ENCODE data around the gene CEACAM16.
"Not testable (repeated sequence)": the region's sequence is repeated elsewhere in the genome, so short reads cannot be mapped to it uniquely, and the experiment has no call there.

CEACAM16 gene

GRCh38 chr19:44706506-44707236, 7.7 kb downstream of the CEACAM16 start:
- CTCF ChIA-PET, result interaction anchor here (0.9 to 1.1 kb wide), 2 partner anchors 17 to 64 kb away, joined by 3 to 5 read pairs; no protein-coding TSS in a partner anchor
- POLR2A ChIA-PET, result interaction anchor here (0.6 kb wide), 1 partner anchor 108 kb away, joined by 3 read pairs; no protein-coding TSS in a partner anchor
- DNase-seq (ENCODE audit: extremely low spot score), result no peak
- TF ChIP-seq PKNOX1 (IDR thresholded peaks at IDR 0.05) (no peak), ZNF384 (IDR thresholded peaks at IDR 0.05) (no peak), HDGF (IDR thresholded peaks at IDR 0.05; ENCODE audit: borderline replicate concordance) (no peak), LEF1 (IDR thresholded peaks at IDR 0.05; ENCODE audit: borderline replicate concordance) (no peak), SUZ12 (IDR thresholded peaks at IDR 0.05) (no peak), NFRKB (IDR thresholded peaks at IDR 0.05) (no peak), ARNT (IDR thresholded peaks at IDR 0.05) (no peak), SP1 (IDR thresholded peaks at IDR 0.05) (no peak), FOXA1 (IDR thresholded peaks at IDR 0.05) (no peak), TARDBP (IDR thresholded peaks at IDR 0.05) (no peak), ELF4 (IDR thresholded peaks at IDR 0.05) (no peak), BHLHE40 (IDR thresholded peaks at IDR 0.05; ENCODE audit: borderline replicate concordance) (no peak), FOXM1 (IDR thresholded peaks at IDR 0.05; ENCODE audit: borderline replicate concordance) (no peak), FOXK2 (IDR thresholded peaks at IDR 0.05) (no peak)

GRCh38 chr19:44707794-44708193, 8.8 kb downstream of the CEACAM16 start:
- POLR2A ChIA-PET, result no interaction called here
- no peak for DNase-seq (ENCODE audit: extremely low spot score)
- TF ChIP-seq ELF4 (IDR thresholded peaks at IDR 0.05) (no peak), FOXA1 (IDR thresholded peaks at IDR 0.05) (no peak), SUZ12 (IDR thresholded peaks at IDR 0.05) (no peak), FOXM1 (IDR thresholded peaks at IDR 0.05; ENCODE audit: borderline replicate concordance) (no peak), LEF1 (IDR thresholded peaks at IDR 0.05; ENCODE audit: borderline replicate concordance) (no peak), PKNOX1 (IDR thresholded peaks at IDR 0.05) (no peak), L3MBTL2 (conservative IDR thresholded peaks at IDR 0.05) (no peak), SP1 (IDR thresholded peaks at IDR 0.05) (no peak), ZNF384 (IDR thresholded peaks at IDR 0.05) (no peak)
- CTCF ChIA-PET, result interaction anchor here (0.5 kb wide), 1 partner anchor 22 kb away, joined by 3 read pairs; no protein-coding TSS in a partner anchor

- DNase-seq (ENCODE audit: extremely low spot score), result no peak
- TF ChIP-seq FOXM1 (IDR thresholded peaks at IDR 0.05; ENCODE audit: borderline replicate concordance) (no peak), LEF1 (IDR thresholded peaks at IDR 0.05; ENCODE audit: borderline replicate concordance) (no peak), TARDBP (IDR thresholded peaks at IDR 0.05) (no peak), FOXA1 (IDR thresholded peaks at IDR 0.05) (no peak), ZNF384 (IDR thresholded peaks at IDR 0.05) (no peak), ARNT (IDR thresholded peaks at IDR 0.05) (no peak), FOXK2 (IDR thresholded peaks at IDR 0.05) (no peak), L3MBTL2 (conservative IDR thresholded peaks at IDR 0.05) (no peak), PKNOX1 (IDR thresholded peaks at IDR 0.05) (no peak), BHLHE40 (IDR thresholded peaks at IDR 0.05; ENCODE audit: borderline replicate concordance) (no peak), ELF4 (IDR thresholded peaks at IDR 0.05) (no peak), NFRKB (IDR thresholded peaks at IDR 0.05) (no peak), SUZ12 (IDR thresholded peaks at IDR 0.05) (no peak), HDGF (IDR thresholded peaks at IDR 0.05; ENCODE audit: borderline replicate concordance) (no peak), SP1 (IDR thresholded peaks at IDR 0.05) (no peak), CTBP1 (IDR thresholded peaks at IDR 0.05; ENCODE audit: borderline replicate concordance) (no peak)
- POLR2A ChIA-PET, result no interaction called here
- CTCF ChIA-PET, result interaction anchor here (1.0 kb wide), 1 partner anchor 15 kb away, joined by 4 read pairs; no protein-coding TSS in a partner anchor
These were observed 10.0 kb downstream of the CEACAM16 start for GRCh38 chr19:44708940-44709339.

- CTCF ChIA-PET, result interaction anchor here (0.6 to 1.0 kb wide), 2 partner anchors 14 to 201 kb away, joined by 3 to 4 read pairs; no protein-coding TSS in a partner anchor
- POLR2A ChIA-PET; DNase-seq (ENCODE audit: extremely low spot score): not testable (repeated sequence)
These were observed 10.7 kb downstream of the CEACAM16 start for GRCh38 chr19:44709434-44710266.

GRCh38 chr19:44710483-44710882, 11.5 kb downstream of the CEACAM16 start:
- TF ChIP-seq SP1 (IDR thresholded peaks at IDR 0.05), result no peak
- TF ChIP-seq L3MBTL2 (conservative IDR thresholded peaks at IDR 0.05), result no peak
- TF ChIP-seq BHLHE40 (IDR thresholded peaks at IDR 0.05; ENCODE audit: borderline replicate concordance), result no peak
- no peak for TF ChIP-seq LEF1 (IDR thresholded peaks at IDR 0.05; ENCODE audit: borderline replicate concordance)
- no peak for TF ChIP-seq TARDBP (IDR thresholded peaks at IDR 0.05)
- no peak for TF ChIP-seq HDGF (IDR thresholded peaks at IDR 0.05; ENCODE audit: borderline replicate concordance)
- TF ChIP-seq FOXA1 (IDR thresholded peaks at IDR 0.05), result no peak
- no peak for TF ChIP-seq FOXK2 (IDR thresholded peaks at IDR 0.05)
- no peak for TF ChIP-seq ELF4 (IDR thresholded peaks at IDR 0.05)
- no peak for TF ChIP-seq ARNT (IDR thresholded peaks at IDR 0.05)
- TF ChIP-seq NFRKB (IDR thresholded peaks at IDR 0.05), result no peak
- no peak for TF ChIP-seq SUZ12 (IDR thresholded peaks at IDR 0.05)
- ChIA-PET CTCF (interaction anchor here (0.6 kb wide), 1 partner anchor 200 kb away, joined by 3 read pairs; no protein-coding TSS in a partner anchor), POLR2A (no interaction called here)
- no peak for DNase-seq (ENCODE audit: extremely low spot score)

All from HEK293T (cell line).